ENCODE results near the gene TCEANC2.

The TCEANC2 gene

GRCh38 chr1:54137534-54138061, 84.2 kb downstream of the TCEANC2 start:
- DNase-seq = no peak

DNA sequence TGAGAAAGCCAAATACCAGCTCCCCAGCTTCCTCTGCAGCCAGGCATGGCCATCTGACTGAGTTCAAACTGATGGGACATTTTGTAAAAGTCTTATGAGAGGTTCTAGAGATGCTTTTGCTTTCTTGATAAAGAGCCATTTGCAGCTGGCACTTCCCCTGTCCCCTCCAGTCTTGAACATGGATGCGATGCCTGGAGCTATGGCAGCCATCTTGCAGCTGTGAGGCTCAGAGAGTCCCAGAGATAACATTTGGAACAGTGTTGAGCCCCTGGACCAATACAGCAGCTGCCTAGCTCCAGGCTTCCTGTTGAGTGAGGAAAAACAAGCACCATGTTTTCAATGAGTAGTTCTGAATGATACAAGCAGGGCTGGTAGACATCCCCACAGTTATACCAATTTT, 85.6 kb downstream of the TCEANC2 start:
- DNase-seq = no peak

GRCh38 chr1:54139711-54140110, 86.3 kb downstream of the TCEANC2 start:
- no peak for DNase-seq

DNA sequence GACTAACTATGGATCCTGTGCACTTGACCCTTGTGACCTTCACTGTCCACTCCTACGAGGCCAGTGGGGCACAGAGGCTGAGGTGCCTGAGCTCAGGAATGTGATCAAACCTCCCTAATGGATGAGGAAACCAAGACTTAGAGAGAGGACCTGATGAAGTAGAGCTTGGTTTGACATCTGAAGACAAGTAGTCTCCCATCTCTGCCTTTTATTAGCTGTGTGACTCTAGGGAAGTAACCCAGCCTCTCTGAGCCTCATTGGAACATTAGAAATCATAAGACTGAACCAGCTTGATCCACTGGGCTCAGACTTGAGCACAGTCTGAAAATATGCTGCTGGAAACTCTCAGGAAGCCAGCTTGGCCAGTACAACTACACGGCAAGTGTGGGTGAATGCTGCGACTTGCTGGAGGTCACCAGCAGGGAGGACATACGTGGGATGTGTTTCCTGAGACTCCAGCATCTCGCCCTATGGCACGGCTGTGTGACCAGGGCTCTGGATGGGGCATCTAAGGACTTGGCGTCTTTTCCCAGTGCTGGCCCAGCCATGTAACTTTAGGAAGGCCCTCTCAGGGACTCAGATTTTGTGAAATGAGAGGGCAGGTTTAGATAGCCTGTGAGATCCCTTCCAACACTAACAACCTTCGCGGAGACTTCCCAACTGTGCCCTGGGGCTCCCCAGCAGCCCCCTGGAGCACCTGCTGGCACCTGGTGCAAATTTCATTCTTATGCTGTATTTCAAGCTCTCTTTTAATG, 88.9 kb downstream of the TCEANC2 start:
- no peak for DNase-seq

GRCh38 chr1:54144366-54144765, 91.0 kb downstream of the TCEANC2 start:
- no peak for DNase-seq

DNA sequence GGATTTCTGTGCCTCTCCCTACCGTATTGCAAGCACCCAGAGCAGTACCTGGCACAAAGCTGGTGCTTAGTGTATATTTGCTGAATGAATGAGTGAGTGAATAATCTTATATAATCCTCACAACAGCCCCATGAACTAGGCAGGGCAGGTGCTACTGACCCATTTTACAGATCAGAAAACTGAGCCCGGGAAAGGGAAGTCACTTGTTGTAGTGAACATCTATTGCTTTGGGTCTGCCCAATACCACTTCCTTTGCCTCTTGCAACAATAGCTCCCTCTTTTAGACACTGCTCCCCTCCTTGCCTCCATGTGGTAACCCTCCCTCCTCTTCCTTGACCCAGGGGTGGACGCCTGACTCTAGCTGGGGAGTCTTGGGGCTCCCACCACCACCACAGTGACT, 96.3 kb downstream of the TCEANC2 start:
- DNase-seq = no peak

DNA sequence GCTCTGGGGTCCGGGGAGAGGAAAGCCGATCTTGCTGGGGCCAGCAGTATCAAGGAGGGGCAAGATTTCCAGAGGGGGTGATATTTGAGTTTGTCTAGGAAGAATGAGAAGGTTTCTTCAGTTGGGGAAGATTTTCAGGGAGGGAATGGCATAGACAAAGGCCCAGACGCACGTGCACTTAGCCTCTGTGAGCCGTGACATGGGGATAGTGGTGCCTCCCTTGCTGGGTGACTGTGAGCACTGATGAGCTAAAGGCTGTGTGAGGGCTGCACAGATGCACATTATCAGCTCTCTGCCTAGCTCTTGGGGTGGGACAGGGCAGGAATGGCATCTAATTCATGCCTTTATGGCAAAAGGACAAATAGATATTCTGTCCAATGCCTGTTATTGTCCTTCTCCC, 97.6 kb downstream of the TCEANC2 start:
- no peak for DNase-seq

DNA sequence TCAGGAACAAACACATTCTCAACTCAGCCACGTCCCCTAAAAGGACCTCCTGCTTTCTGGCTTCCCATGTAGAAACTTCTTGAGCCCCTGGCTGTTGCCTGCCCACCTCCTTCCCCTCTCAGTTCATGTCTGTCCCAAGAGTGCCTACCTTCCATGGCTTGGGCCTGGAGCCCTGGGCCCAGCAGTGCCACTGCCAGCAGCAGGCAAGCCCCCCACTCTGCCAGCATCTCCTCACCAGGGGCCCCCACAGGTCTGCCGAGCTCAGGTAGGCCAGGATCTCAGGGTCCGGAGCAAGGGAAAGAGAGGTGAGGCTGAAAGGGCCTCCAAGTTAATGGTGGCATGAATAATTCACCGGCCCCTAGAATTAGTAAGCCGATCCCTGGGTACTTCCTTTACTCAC, 99.3 kb downstream of the TCEANC2 start, which contains the start of gene CDCP2:
Gene CDCP2, minus strand, starts transcription at position 305 of the 400 bp plus-strand sequence. Its CDS starts 78 bp downstream, at position 227.
- DNase-seq = no peak

DNA sequence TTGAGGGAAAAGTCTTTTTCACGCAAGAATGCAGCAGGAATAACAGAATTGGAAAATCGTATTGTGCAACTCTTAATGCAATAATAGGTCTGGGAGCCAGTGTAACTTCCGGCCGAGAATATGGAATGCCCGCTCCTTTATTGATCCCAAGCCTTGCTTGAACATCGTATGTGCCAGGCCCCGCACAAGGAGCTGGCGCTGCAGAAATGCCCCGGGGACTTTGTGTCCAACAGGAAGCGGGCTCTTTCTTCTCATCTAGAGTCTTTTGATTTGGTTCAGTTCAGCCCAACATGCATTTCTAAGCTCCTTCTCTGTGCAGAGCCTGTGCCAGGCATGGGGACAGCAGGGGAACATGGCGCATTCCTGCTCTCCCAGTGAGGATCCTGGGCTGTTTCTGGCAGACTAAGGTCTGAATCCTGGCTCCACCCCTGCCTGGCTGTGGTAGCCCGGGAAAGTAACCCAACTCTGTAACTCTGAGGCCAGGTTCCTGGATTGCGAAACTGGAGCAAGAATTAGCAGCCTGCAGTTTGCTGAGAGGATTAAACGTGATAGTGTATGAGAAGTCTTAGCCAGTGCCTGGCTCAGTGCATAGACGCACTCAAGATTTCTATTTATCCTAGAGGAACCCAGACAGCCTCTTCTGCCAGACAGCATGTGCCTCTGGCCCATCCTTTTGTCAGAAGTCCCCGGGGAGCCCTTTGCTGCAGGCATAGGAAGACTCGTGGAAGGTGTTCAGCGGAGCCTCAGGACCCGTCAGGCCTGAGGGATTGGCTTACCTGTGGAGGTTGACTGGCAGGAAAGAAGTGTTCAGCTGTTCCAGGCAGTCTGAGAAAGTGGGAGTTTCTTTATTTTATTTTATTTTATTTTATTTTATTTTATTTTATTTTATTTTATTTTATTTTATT, 100.4 kb downstream of the TCEANC2 start:
- DNase-seq = no peak

Data from activated CD4-positive, alpha-beta T cell treated with anti-CD3 and anti-CD28 coated beads, Interleukin-2, Interleukin-6, amounts not matched to agents 100 ng/mL and 50 ng/mL, durations not matched to agents 16 hours and 8 hours (primary cell).